Fibroblast of lung (primary cell): ENCODE data around the gene JAKMIP3. TPM values are rescaled to one million over a fixed set of nuclear protein-coding genes. Genes with fewer than 3 reads are reported as not detected.

Experiments
- DNase-seq, 2 donors: peaks; one replicate each; pipeline versions ENCODE4 v3.0.0 to v3.0.0-alpha.2; 2010; ENCODE audit warnings: low read depth in 2 of 2
- H2AFZ ChIP-seq: 2 replicates; pipeline ENCODE4 v1.5.1; 2012; ENCODE audit warnings: low read length, control low read depth, inconsistent platforms
- H3K27ac ChIP-seq: 2 replicates; pipeline ENCODE4 v1.5.1; 2011; ENCODE audit warnings: low read length, control low read depth; ENCODE audit not compliant: insufficient read depth
- H3K27me3 ChIP-seq: 2 replicates; pipeline ENCODE4 v1.5.1; 2011; ENCODE audit warnings: mild to moderate bottlenecking, low read length; ENCODE audit not compliant: control insufficient read depth, insufficient read depth
- H3K36me3 ChIP-seq: 2 replicates; pipeline ENCODE4 v1.5.1; 2011; ENCODE audit warnings: low read length; ENCODE audit not compliant: control insufficient read depth, insufficient read depth
- H3K4me1 ChIP-seq: 2 replicates; pipeline ENCODE4 v1.5.1; 2011; ENCODE audit warnings: low read length; ENCODE audit not compliant: control insufficient read depth, insufficient read depth; ENCODE audit errors: extremely low read depth
- H3K4me2 ChIP-seq: 2 replicates; pipeline ENCODE4 v1.5.1; 2011; ENCODE audit warnings: low read length, control low read depth; ENCODE audit not compliant: insufficient read depth; ENCODE audit errors: extremely low read depth
- H3K4me3 ChIP-seq, 4 experiments: fragments of 200-600 bp in 1 of 4; sonication (generic) in 1 of 4; replicated peaks in 1 of 4; 2 replicates each; pipeline ENCODE4 v1.5.1; 2011 to 2016; ENCODE audit warnings: low read length in 4 of 4, low read depth in 3 of 4, mild to moderate bottlenecking in 3 of 4, control low read depth in 2 of 4, inconsistent platforms in 1 of 4, mixed read lengths in 1 of 4; ENCODE audit not compliant: insufficient read depth in 1 of 4; ENCODE audit errors: control extremely low read depth in 1 of 4
- H3K79me2 ChIP-seq: 2 replicates; pipeline ENCODE4 v1.5.1; 2012; ENCODE audit warnings: mild to moderate bottlenecking, low read length, inconsistent platforms; ENCODE audit not compliant: control insufficient read depth, insufficient read depth
- H3K9ac ChIP-seq: 2 replicates; pipeline ENCODE4 v1.5.1; 2011; ENCODE audit warnings: mild to moderate bottlenecking, low read length, control low read depth; ENCODE audit not compliant: insufficient read depth
- H3K9me3 ChIP-seq: 2 replicates; pipeline ENCODE4 v1.5.1; 2012; ENCODE audit warnings: low read depth, low read length; ENCODE audit not compliant: control insufficient read depth, insufficient read depth
- H4K20me1 ChIP-seq: 2 replicates; pipeline ENCODE4 v1.5.1; 2011; ENCODE audit warnings: low read length; ENCODE audit not compliant: control insufficient read depth, insufficient read depth; ENCODE audit errors: extremely low read depth
- EZH2 ChIP-seq: IDR thresholded peaks from 2 replicates; pipeline ENCODE4 v1.5.1; 2012; ENCODE audit warnings: low read length, control low read depth, mild to moderate bottlenecking; ENCODE audit errors: missing control alignments
- polyA plus RNA-seq, 2 donors: library from polyadenylated mRNA; depleted of rRNA in 1 of 2; stranded (reverse) in 1 of 2; unstranded in 1 of 2; fragments of >200 nt; gene quantifications; 2 replicates each; pipeline ENCODE4 v1.2.1, GENCODE V29; 2011 to 2012; ENCODE audit warnings: missing spikeins in 1 of 2
- total RNA-seq: library from RNA; depleted of rRNA; stranded (reverse); fragments of >200 nt; gene quantifications from 2 replicates; pipeline ENCODE4 v1.2.1, GENCODE V29; 2014
- TF ChIP-seq, protein P1 (sequence below), 2 donors: IDR thresholded peaks in 1 of 2; conservative IDR thresholded peaks in 1 of 2; 1 replicate in 1 of 2; 2 replicates in 1 of 2; pipeline ENCODE4 v1.5.1; 2011 to 2012; ENCODE audit warnings: low read length in 2 of 2, control low read depth in 1 of 2, inconsistent platforms in 1 of 2, low read depth in 1 of 2, mild to moderate bottlenecking in 1 of 2

JAKMIP3 gene
- total and polyA plus RNA-seq, 2 donors (not counting 1 experiment from before 2014, with no cell fraction given) = 0.17 TPM

DNA sequence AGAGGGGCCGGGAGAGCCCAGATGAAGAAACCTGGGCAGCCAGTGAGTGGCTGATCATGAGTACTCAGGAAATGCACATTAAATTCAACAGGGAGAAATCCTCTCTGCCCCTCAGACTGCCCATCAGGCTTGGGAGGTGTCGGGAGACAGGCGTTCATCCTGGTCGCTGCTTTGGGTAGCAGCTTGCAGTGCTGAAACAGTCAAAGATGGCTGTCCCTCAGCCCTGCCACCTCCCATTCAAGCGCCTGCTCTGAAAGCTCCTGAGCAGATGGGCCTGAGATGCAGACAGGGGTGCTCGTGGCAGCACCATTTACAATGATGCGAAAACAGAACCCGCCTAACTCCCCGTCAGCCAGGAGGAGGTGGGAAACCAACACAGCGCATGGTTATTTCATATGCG lies 3.6 kb upstream of the JAKMIP3 start:
- H3K79me2 ChIP-seq = no peaks in the 10 kb centered on the region
- H3K27ac ChIP-seq = no peak overlapping the region
- H3K4me1 ChIP-seq = no peaks in the 10 kb centered on the region
- no peak overlapping the region for H2AFZ ChIP-seq
- no peak overlapping the region for H3K9ac ChIP-seq
- no peaks in the 10 kb centered on the region for H3K27me3 ChIP-seq
- no peak overlapping the region for H3K4me3 ChIP-seq
- no peaks in the 10 kb centered on the region for H4K20me1 ChIP-seq
- no peaks in the 10 kb centered on the region for H3K36me3 ChIP-seq
- no peaks in the 10 kb centered on the region for H3K9me3 ChIP-seq
- H3K4me2 ChIP-seq = no peak overlapping the region
- no peak for TF ChIP-seq EZH2
- TF ChIP-seq, protein P1, sequence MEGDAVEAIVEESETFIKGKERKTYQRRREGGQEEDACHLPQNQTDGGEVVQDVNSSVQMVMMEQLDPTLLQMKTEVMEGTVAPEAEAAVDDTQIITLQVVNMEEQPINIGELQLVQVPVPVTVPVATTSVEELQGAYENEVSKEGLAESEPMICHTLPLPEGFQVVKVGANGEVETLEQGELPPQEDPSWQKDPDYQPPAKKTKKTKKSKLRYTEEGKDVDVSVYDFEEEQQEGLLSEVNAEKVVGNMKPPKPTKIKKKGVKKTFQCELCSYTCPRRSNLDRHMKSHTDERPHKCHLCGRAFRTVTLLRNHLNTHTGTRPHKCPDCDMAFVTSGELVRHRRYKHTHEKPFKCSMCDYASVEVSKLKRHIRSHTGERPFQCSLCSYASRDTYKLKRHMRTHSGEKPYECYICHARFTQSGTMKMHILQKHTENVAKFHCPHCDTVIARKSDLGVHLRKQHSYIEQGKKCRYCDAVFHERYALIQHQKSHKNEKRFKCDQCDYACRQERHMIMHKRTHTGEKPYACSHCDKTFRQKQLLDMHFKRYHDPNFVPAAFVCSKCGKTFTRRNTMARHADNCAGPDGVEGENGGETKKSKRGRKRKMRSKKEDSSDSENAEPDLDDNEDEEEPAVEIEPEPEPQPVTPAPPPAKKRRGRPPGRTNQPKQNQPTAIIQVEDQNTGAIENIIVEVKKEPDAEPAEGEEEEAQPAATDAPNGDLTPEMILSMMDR (conservative IDR thresholded peaks at IDR 0.05 in 1 of 2, IDR thresholded peaks at IDR 0.05 in 1 of 2; ENCODE audit: low read depth in 1 of 2, low read length in 2 of 2) = no peak
- DNase-seq = no peak

DNA sequence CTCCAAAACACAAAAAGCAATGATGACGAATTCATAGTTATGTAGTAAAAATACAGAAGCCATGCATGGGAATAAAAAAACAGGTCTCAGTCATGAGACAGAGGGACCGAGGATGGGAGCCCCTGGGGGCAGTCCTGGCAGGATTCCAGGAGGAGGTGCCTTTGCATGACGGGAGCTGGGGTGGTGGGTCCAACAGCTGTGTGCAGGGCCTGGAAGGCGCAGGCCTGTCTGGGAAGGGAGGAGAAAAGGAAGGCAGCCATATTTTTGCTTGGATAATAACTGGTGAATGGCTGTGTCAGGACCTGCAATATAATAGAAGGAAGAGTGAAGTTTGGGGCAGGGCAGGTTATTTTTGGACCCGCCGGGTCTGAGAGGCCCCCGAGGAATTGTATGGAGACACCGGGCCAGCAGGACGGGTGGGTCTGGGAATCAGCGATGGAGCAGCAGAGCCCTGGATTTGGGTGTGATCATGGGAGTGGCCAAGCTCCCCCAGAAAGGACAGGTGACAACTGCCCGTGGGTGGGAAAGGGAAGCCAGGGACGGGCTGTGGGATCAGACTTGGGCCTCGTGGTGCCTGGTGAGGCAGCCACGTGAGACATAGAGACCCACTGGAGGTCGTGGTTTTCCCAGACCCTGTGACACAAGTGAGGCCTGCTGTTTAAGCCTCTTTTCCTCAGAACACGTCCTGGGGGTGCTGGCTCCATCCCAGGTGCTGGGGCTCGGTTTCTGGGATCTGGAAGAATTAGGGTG lies 2.9 kb upstream of the JAKMIP3 start:
- no peaks in the 10 kb centered on the region for H3K36me3 ChIP-seq
- H3K27me3 ChIP-seq = no peaks in the 10 kb centered on the region
- TF ChIP-seq, protein P1 (conservative IDR thresholded peaks at IDR 0.05 in 1 of 2, IDR thresholded peaks at IDR 0.05 in 1 of 2; ENCODE audit: low read depth in 1 of 2, low read length in 2 of 2) = no peak
- no peak for TF ChIP-seq EZH2
- no peak overlapping the region for H2AFZ ChIP-seq
- H3K79me2 ChIP-seq = no peaks in the 10 kb centered on the region
- no peaks in the 10 kb centered on the region for H3K4me1 ChIP-seq
- no peak overlapping the region for H3K4me3 ChIP-seq
- H3K4me2 ChIP-seq = no peak overlapping the region
- no peak for DNase-seq
- no peak overlapping the region for H3K9ac ChIP-seq
- H3K27ac ChIP-seq = no peak overlapping the region
- H3K9me3 ChIP-seq = no peaks in the 10 kb centered on the region
- no peaks in the 10 kb centered on the region for H4K20me1 ChIP-seq

DNA sequence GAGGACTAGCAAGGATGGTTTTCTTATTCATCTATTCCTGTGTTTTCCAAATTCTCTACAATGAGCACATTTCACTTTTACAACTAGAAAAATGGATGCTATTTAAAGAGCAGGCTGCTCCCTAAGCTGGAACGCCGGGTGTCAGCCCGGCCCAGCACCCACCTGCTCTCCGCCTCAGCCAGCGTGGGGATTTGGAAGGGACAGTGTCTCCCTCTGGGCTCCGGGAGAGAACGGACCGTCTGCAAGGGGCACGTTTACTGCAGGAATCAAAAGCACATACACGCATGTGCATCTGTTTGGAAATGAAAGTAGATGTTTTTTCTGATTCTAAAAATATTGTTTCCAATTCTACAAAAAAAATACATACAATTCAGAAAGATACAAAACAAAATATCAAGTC lies 2.3 kb upstream of the JAKMIP3 start:
- no peaks in the 10 kb centered on the region for H3K79me2 ChIP-seq
- no peak overlapping the region for H3K4me3 ChIP-seq
- DNase-seq = no peak
- H3K9me3 ChIP-seq = no peaks in the 10 kb centered on the region
- no peak overlapping the region for H3K27ac ChIP-seq
- H4K20me1 ChIP-seq = no peaks in the 10 kb centered on the region
- no peaks in the 10 kb centered on the region for H3K4me1 ChIP-seq
- no peak overlapping the region for H3K9ac ChIP-seq
- H3K36me3 ChIP-seq = no peaks in the 10 kb centered on the region
- no peaks in the 10 kb centered on the region for H3K27me3 ChIP-seq
- no peak for TF ChIP-seq EZH2
- TF ChIP-seq, protein P1 (conservative IDR thresholded peaks at IDR 0.05 in 1 of 2, IDR thresholded peaks at IDR 0.05 in 1 of 2; ENCODE audit: low read depth in 1 of 2, low read length in 2 of 2) = no peak
- no peak overlapping the region for H3K4me2 ChIP-seq
- no peak overlapping the region for H2AFZ ChIP-seq
